CD4-positive, alpha-beta T cell treated with Interleukin-4 for 1 hour (primary cell): Measurements from ENCODE around the gene LMBRD1.
"Not testable (repeated sequence)": the region's sequence is repeated elsewhere in the genome, so short reads cannot be mapped to it uniquely, and the experiment has no call there.

ENCODE experiments used
- DNase-seq, 2 donors: peaks; one replicate each; pipeline ENCODE4 v3.0.0-alpha.2; 2020 to 2022

LMBRD1 gene

DNA sequence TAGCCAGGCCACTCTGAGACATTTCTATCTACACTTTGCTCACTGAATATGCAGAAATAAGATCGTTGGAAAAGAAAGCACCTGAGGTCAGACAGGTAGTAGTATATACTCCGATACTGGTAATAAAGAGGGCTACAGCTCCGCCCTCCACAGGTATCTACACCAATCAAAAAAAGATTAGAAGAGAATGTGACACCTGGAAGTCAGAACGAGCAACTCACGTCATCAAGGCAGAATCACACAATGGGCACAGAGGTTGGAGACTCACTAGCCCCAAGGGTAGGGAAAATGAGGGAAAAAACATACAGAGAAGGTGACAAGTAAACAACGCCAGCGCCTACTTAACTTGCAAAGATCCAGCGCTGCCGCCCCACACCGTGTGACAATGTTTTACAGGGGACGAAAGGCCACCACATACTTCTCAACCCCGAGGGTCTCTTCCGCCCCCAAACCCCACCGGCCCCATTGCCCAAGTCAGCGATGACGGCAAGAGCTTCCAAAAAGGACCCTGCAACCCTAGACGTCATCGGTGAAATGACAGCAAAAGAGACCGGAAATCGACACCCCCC, 653 bp downstream of the LMBRD1 start:
- DNase-seq: peak; percentile 78 to 87

DNA sequence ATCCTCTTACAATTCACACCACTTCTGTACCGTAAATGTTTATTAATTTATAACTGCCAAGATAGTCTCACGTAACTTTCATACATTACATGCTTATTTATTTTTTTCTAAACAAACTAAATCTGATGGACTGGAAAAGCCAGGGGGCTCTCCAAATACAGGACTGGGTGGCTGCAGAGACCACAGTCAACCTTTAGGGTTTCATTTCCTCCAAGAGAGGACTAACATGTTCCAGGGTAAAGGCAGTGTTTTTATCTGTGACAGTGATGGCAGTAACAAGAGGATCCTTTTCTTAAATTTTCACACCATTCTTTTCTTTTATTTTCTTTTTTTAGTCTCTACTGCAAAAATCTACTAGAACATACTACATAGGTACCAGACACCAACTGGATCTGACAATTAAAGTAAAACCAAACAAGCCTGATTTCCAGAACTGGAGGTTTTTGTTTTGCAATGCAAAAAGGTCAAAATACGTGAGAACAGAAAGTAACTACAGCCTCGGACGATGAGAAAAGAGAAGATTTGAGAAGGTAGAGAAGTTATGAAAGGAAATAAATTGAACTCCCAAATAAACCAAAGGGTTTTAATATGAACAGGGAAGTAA, 1.2 kb downstream of the LMBRD1 start:
- DNase-seq: no peak

DNA sequence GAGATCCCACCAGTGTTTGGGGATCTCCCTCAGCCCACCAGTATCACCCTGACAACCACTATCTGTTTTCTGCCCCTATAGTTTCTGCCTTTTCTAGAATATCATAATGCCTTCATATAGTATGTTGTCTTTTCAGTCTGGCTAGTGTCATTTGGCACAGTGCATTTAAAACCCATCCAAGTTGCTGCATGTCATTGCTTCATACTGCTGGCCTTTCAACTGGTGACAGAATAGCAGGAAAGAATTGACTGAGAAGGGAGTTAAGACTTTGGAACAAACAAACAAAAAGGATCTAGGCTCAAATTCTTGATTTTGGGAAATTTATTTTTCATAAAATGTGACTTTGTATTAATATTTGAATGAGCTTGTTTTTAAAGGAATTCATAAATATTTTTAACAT, 4.5 kb downstream of the LMBRD1 start:
- DNase-seq: no peak

DNA sequence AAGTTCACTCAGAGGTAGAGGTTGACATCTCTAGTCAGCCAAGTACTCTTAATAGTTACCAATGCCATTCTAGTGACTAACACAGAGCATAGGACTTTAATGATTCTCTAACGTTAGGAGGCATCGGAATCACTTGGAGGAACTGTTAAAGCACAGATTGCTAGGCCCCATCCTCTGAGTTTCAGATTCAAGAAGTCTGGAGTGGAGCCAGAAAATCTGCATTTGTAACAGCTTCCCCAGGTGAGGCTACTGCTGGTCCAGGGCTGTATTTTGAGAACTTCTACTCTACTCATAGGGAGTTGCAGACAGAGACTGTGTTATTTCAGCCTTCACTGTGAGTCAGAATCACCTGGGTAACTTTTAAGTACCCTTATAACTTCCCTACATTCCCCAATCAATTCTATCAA, 5.7 kb downstream of the LMBRD1 start:
- DNase-seq: no peak

DNA sequence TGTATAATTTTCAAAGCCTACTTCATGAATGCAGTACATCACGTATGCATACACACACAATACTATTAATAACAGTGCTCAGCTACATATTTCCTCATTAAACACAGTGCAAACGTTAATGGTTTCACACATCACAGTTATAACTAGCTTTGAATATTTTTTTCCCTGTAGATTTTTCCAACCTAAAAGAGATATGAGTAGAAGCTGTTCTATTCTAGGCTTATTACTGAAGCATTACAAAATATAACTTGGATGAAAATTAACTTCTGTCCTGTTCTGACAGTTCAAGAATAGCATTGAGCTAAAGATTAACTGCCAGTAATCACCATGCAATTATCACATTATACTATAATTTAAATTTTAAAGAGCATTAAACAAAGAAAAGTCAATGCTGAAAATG, 6.2 kb downstream of the LMBRD1 start:
- DNase-seq: no peak

DNA sequence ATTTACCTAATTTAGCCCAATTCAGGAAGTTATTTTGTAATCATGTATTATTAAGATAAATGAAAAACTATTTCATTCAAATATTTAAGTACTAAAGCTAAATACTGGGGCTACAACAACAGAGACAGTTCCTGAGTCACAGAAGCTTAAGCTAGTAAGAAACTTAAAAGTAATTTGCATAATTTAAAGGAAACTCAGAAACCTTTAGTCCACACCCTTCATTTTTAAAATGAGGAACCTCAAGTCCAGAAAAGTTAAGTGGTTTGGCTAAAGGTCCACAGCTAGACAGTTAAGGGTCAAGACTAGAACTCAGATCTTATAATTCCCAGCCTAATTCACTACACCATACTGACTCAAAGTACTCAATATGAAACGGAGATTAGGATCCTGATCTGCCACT, 7.2 kb downstream of the LMBRD1 start:
- DNase-seq: no peak

DNA sequence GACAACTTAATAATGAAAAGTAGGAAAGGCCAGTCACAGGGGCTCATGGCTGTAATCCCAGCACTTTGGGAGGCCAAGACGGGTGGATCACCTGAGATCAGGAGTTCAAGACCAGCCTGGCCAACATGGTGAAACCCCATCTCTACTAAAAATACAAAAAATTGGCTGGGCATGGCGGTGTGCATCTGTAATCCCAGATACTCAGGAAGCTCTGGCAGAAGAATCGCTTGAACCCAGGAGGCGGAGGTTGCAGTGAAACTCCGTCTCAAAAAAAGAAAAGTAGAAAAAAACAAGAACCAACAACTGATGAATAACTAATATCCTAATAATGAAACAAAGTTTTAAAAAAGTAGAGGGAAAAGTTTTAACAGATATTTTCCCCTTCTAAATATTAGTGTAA, 9.4 kb downstream of the LMBRD1 start:
- DNase-seq: not testable (repeated sequence)

DNA sequence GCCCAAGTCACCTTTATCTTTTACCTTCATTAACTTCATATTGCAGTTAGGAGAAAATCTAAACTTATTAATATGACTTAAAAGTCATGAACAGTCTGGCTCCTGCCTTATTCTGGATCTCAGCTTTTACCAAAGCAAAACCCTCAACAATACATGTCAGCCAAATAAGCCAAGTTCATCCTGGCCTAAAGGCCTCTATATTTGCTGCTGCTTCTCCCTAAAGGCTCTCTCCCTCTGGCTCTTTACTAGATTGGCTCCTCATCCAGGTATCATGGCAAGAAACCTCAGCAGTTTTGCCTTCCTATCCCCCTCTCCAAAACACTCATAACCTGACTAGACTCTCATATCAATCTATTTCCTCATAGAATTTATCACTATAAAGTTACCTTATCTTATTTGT, 11.1 kb downstream of the LMBRD1 start:
- DNase-seq: no peak

DNA sequence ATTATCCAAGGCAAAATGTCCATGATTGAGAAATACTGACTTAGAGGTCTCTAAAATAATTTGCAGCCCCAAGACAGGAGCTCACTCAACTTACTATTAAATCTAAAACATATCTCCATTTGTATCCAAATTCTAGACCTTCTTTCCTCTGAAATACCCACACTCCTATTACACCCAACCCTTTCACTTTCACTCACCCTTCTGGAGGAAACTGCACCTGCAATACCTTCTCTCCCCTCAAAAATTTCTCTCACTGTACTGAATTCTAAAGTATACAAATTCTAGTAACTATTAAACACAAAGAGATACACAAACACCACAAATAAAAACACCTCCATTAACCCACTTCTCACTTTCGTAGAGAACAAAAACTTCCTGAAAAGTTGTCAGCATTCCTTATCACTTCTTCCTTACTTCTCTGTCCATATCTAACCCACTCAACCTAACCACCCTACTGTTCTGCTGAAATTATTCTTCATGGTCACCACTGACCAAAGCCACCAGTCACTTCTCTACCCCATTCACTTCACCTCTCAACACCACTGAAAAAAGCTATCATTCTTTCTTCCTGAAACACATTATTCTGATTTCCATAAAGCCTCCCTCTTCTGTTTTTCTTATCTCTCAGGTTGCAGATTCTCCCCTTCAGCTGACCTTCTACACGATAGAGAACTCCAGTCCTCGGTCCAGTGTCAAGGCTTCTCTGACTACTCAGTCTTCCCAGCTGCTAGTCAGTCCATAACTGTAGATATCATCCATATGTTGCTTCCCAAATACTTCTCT, 12.0 kb downstream of the LMBRD1 start:
- no peak for DNase-seq

DNA sequence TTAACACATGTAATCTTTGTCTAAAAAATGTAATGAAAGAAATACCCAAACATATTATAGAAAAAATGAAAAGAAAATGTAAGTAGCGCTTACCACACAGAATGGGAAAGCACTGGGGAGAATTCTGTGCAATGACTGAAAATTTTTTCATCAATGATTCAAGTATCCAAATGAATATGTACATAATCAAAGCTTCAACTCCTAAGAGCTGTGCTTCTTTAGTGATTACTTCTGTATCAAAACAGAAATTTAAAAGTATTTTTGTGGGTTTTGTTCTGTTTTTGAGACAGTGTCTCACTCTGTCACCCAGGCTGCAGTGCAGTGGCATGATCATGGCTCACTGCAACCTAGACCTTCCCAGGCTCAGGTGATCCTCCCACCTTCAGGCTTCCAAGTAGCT, 13.7 kb downstream of the LMBRD1 start:
- DNase-seq: no peak

DNA sequence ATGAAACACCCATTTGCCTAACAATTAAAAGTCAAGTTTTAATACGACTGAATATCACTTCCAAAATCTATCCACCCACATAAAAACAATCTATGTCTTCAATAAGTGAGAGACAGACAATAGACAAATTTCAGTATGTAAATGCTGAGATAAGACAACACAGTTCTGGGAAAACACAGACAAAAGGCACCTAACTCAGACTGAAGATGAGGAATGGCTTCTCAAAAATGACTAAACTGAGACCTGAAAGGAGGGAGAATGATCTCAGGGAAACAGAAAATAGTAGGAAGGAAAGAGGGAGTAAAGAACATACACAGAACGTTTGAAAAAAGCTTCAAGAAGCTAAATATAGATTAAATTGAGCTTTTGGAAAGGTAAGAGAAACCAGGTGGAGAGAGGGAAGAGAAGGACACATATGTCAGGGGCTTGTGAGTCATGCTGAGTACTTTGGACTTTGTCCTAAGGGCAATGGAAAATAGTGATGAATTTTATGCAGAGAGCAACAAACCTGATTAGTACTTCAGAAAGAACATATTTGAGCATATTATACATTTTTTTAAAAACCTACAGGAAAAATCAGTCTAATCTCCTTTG, 16.1 kb downstream of the LMBRD1 start:
- DNase-seq: no peak

DNA sequence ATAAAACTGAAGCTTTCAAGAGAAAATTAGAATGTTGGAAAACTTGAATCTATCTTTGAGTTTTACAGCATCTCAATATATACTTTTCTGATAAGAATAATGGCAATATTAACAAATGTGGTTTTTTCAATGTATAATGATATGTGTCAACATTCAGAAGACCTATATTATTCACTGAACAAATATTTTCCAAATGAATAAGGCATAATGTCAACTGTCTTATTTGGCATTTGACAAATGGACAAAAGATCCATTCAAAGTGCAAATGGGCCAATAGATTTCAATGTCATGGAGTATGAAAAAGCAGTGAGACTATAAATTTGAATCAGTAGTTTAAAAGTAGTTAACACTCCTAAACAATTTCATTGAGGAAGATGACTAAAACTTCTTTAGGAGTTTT, 20.9 kb downstream of the LMBRD1 start:
- no peak for DNase-seq

DNA sequence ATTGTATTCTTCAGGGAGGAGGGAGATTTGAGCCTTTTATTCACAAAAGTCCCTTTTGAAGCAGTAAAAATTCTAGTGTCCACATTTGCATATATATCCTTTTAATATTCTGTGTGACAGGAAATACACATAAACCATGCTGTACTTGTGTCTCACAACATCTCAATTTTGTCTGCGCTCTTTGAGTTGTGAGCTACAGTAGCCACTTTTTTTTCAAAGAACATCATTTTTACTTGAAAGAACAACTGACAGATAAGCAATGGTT, 21.3 kb downstream of the LMBRD1 start:
- DNase-seq: no peak

DNA sequence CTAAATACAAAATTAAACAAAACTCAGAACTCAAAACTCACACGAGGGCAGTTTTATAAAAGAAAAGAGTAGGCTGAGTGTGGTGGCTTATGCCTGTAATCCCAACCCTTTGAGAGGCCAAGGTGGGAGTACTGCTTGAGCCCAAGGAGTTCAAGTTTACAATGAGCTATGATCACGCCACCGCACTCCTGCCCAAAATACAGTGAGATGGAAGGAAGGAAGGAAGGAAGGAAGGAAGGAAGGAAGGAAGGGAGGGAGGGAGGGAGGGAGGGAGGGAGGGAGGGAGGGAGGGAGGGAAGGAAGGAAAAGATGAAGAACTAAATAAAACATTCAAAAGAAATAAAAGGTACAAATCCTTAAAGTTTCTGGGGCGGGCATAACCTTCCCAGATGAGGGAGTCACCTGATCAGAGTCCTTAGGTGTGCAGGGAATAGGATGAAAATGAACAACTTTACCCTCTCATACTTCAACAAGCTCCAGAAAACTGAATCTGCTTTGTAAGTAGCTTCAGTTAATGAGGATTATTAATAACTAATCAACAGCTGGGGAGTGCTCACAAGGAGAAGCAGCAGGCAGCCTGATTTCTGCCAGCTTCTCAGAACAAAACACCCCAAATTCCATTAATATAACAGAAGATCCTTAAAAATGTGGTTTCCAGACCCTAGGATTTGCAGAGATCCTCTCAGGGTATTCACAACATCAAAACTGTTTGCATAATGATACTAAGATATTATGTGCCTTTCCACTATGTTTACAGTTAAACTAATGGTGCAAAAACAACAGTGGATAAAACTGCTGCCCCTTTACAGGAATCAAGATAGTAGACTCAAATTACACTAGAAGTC, 21.8 kb downstream of the LMBRD1 start:
- no peak for DNase-seq

DNA sequence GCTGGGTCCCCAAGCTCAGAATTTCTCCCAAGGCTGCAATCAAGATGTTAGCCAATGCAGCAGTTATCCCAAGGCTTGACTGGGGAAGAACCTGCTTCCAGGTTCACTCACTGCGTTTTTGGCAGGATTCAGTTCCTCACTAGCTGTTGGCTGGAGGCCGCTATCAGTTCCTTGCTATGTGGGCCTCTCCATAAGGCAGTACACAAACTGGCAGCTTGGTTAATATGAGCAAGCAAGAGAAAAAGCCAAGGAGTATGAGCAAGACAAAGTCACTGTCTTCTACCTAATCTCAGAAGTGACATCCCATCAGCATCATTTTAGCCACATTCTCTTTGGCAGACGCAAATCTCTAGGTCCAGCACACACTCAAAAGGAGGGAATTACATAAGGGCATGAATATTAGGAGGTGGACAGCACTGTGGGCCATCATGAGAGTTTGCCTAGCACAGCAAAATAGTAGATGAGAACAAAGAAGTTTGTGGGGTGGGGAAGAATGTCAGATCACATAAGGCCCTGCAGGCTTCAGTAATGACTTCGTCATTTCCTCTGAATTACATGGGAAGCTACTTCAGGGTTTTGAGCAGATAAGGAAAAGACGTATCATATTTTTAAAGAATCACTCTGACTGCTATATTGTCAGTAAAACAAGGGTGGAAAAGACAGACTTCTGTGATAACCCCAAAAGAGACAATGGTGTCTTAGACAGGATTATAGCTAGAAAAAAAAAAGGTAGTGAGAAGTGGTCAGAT, 25.5 kb downstream of the LMBRD1 start:
- DNase-seq: no peak

DNA sequence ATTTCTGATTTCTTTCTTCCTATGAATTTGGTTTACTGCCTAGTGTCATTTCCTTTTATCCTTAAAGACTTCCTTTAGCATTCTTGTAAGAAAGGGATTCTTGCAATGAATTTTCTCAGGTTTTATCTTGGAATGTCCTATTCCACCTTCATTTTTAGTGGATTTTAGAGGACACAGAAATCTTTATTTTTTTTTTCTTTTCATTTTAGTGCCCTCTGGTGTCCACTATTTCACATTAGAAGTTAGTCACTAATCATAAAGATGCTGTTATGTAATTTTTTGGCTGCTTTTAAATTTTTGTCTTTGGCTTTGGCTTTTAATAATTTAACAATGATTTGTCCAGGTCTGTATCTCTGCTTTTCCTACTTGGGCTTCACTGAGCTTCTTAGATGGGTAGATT, 28.1 kb downstream of the LMBRD1 start:
- DNase-seq: no peak

DNA sequence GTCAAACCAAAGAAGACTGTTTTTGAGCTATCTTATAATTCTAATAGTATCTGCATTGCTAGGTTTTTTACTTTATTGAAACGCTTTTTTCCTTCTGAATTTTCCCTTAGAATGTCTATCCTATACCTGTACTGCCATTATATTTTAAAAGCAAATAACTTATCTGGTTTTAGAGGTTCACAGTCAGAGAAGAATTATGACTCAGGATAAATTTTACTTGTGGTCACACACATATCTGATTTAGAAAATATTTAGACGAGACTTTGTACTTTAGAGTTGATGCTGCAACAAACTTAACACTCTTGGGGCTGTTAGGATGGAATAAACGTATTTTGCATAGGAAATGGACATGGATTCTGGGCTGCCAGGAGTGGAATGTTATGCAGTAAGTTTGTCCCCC, 33.0 kb downstream of the LMBRD1 start:
- DNase-seq: no peak

DNA sequence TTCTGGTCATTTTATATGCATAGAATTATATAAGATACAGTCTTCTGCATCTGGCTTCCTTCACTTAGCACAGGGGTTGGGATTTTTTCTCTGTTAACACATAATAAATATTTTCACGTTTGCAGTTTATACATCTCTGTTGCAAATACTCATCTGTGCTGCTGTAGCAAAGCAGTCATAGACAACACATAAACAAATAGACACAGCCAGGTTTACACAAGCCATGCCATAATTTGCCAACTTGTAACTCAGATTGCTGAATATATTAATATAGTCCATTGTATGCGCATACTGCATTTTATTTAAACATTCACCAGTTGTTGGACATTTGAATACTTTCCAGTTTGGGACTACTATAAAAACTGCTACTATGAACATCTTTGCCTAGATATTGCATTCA, 35.0 kb downstream of the LMBRD1 start:
- DNase-seq: no peak

DNA sequence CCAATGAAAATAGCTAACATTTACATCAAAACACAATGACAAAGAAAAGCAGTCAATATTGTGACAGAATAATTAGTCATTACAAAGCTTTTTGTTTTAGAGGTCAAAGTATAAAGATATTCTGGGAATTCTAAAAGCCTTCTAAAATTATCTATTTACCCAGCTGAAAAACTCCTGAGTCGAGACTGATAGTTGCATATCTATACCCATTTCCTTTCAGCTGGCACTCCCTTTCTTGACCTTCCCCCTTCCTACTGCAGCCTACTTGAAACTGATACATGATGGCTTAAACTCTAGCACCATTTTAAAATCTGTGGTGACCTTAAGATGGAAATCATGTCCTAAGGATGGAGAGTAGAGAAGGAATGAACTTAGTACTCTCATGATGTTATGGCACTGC, 38.6 kb downstream of the LMBRD1 start:
- no peak for DNase-seq

DNA sequence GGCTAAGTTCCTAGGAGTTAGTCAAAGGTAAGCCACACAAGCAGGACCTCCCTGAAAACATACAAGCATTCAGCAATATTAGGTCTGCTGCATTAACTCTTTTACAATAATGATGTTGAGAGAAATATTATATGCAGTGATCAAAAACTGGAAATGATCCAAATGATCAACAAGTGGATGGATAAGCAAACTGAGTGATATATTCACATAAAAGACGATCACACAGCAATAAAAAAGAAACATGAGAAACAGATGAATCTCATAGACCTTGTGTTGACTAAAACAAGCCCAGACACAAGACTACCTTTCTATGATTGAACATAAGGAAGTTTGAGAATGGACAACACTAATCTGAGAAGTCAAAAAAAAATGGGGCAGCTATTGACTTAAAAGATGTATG, 39.9 kb downstream of the LMBRD1 start:
- no peak for DNase-seq

DNA sequence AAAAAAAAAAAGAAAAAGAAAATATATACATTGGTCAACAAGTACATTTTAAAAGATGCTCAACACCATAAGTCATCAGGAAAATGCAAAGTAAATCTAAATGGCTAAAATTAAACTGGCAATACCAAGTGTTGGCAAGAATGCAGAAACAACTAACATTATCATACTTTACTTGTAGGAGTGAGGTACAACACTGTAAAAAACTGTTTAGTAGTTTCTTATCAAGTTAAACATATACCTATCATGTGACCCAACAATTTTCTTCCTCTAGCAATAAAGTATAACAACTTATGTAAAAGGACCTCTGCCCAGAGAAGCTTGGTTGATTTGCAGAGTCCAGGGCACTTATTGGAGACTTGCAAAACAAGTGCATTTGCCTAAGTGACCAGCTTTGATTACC, 40.4 kb downstream of the LMBRD1 start:
- no peak for DNase-seq

DNA sequence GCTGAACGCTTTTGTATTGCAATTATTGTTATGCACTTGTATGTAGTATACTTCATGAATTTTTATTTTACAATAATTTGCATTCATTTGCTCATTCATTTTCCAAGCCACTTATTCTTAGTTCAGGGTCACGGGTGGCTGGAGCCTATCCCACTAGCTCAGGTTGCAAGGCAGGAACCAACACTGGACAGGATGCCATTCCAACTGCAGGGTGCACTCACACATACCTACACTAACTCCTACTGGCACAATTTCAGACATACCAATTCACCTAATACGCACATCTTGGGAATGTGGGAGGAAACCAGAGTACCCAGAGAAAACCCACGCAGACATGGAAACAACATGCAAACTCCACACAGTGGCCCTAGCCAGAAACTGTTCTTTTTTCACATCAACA, 61.8 kb downstream of the LMBRD1 start:
- no peak for DNase-seq

DNA sequence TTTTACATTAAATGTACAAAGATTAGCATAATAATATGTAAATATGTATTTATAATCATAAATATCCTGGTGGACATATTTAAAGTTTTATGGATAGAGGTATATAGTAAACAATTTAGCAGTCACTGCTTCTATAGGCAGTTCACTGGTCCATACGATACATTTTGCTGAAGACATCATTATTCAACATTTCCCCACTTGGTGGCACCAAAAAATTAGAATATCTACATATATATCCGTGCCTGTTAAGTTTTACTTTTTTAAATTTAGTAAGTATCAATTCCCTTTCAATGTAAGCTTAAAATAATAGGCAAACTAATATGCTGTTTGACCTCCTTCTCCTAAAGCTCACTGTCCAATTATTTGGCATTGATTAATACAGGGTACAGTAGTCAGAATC, 64.2 kb downstream of the LMBRD1 start:
- peak in 1 of 2 donors; percentile 29 for DNase-seq
